Measurements from ENCODE around the gene CNFN.
"Not testable (repeated sequence)": the region's sequence is repeated elsewhere in the genome, so short reads cannot be mapped to it uniquely, and the experiment has no call there.

CNFN gene

GRCh38 chr19:42351079-42351735, 38.9 kb downstream of the CNFN start:
- DNase-seq (ENCODE audit: low read depth, low spot score), result no peak

GRCh38 chr19:42350417-42350816, 39.7 kb downstream of the CNFN start:
- no peak for DNase-seq (ENCODE audit: low read depth, low spot score)

DNA sequence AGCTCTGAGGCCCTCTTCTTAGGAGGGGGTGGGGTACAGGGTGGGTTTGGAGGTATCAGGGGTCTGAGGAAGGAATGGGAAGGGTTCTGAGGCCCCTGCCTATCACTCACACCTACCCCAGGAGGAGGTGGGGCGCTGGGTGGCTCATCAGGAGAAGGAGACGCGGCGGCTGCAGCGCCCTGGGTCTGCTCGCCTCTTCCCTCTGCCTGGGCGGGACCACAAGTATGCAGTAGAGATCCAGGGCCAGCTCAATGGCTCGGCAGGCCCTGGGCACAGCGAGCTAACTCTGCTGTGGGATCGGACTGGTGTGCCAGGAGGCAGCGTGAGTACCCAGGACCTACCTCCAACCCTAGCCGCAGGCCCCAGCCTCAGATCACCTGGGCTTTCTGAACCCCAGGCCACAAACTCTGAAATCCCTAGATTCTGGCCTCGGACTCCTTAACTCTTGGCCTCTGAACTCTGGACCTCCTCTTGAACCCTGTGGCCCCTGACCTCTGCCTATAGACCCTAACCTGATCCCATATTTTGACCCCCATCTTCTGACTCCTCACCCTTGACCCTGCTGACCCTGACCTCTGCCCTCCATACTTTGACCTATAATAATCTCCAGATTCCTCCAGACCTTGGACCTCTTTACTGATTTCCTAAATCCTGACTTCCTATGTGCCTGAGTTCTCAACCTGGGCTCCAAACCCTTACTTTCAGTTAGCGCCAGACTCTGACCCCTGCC, 40.6 kb downstream of the CNFN start:
- DNase-seq (ENCODE audit: low read depth, low spot score), result no peak

- no peak for DNase-seq (ENCODE audit: low read depth, low spot score)
These were observed 41.9 kb downstream of the CNFN start for GRCh38 chr19:42348211-42348610.

DNA sequence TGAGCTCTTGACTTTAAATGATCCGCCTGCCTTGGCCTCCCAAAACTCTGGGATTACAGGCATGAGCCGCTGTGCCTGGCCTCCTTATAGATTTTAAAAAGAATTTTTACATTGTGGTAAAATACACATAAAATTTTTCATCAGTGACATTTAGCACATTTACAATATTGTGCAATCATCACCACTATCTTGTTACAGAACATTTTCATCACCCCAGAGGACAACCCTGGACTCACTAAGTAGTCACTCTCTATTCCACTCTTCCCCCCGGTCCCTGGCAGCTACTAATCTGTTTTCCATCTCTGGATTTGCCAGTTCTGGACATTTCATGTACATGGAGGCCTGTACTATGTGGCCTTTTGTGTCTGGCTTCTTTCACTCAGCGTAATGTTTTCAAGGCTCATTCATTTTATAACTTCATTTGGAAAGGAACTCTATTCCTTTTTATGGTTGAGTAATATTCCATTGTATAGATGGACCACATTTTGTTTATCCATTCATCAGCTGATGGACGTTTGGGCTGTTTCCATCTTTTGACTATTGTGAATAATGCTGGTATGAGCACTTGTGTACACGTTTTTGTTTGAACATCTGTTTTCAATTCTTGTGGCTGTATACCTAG, 44.8 kb downstream of the CNFN start:
- no peak for DNase-seq (ENCODE audit: low read depth, low spot score)

- no peak for DNase-seq (ENCODE audit: low read depth, low spot score)
These were observed 45.7 kb downstream of the CNFN start for GRCh38 chr19:42344336-42344893.

DNA sequence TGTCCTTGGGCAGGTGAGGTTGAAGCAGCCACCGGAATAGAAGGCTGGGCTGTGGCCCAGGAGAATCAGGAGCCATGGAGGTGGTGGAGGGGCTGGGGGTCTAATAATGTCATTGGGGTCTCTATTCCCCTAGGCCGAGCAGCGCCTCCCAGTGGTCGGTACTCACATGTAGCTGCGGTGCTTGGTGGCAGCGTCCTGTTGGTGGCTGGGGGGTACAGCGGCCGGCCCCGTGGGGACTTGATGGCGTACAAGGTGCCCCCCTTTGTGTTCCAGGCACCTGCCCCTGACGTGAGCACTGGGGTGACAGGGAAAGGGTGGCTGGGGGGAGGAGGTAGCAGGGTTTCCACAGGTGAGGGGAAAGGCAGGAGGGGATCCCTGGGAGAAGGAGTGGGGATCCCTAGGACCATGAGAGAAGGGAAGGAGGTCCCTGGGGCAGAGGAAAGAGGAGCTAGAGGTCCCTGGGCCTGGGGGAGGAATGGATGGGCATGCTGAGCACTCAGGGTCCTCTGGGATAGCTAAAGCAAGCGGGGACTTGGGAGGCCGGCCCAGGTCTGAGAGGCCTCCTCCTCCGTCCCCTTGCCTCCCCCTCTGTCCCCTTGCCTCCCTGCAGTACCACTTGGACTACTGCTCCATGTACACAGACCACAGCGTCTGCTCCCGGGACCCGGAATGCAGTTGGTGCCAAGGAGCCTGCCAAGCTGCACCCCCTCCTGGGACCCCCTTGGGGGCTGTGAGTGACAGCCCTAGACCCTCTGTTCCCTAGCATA, 46.6 kb downstream of the CNFN start:
- DNase-seq (ENCODE audit: low read depth, low spot score), result no peak

GRCh38 chr19:42339922-42340321, 50.2 kb downstream of the CNFN start:
- DNase-seq (ENCODE audit: low read depth, low spot score), result not testable (repeated sequence)

- not testable (repeated sequence) for DNase-seq (ENCODE audit: low read depth, low spot score)
These were observed 50.8 kb downstream of the CNFN start for GRCh38 chr19:42339126-42339860.

Measured in smooth muscle cell of the brain vasculature (primary cell).